OCI-LY7 (cell line): Measurements from ENCODE around the gene NPR1. TPM values are rescaled to one million over a fixed set of nuclear protein-coding genes. Genes with fewer than 3 reads are reported as not detected.

ENCODE experiments used
- BruUV-seq: library from RNA; stranded (reverse); fragments of 400-500 nt; replicated peaks from 2 replicates; lab custom pipeline; 2021; lab: Mats Ljungman, UMichigan
- CTCF ChIA-PET: fragments of 300-600 bp; sonication (Branson Sonifier 250); formaldehyde crosslinking; loops from one replicate; lab custom pipeline; 2022; ENCODE audit warnings: antibody characterized with exemption; ENCODE audit not compliant: unreplicated experiment; lab: Charles Lee
- POLR2A ChIA-PET: fragments of 300-600 bp; sonication (Branson Sonifier 250); formaldehyde crosslinking; loops from one replicate; lab custom pipeline; 2022; ENCODE audit warnings: antibody characterized with exemption; lab: Charles Lee
- DNase-seq: peaks from one replicate; pipeline ENCODE4 v3.0.0-alpha.2; 2015; ENCODE audit warnings: low spot score
- H2AFZ ChIP-seq: fragments of 200-600 bp; sonication (generic), shearing (Covaris generic); 2 replicates; pipeline ENCODE4 v1.6.1; 2014; ENCODE audit warnings: mild to moderate bottlenecking, antibody characterized with exemption, low read length, moderate library complexity
- H3K27ac ChIP-seq: fragments of 200-600 bp; sonication (generic); 2 replicates; pipeline ENCODE4 v1.5.1; 2014; ENCODE audit warnings: mixed run types, low read depth, mild to moderate bottlenecking, moderate library complexity, low read length, inconsistent platforms; ENCODE audit not compliant: poor library complexity, severe bottlenecking
- H3K36me3 ChIP-seq: fragments of 200-600 bp; sonication (generic); 2 replicates; pipeline ENCODE4 v1.6.1; 2014; ENCODE audit warnings: mild to moderate bottlenecking, antibody characterized with exemption, low read length, moderate library complexity, mixed read lengths; ENCODE audit not compliant: insufficient read depth
- H3K4me1 ChIP-seq: fragments of 200-600 bp; sonication (generic); 2 replicates; pipeline ENCODE4 v1.5.1; 2014; ENCODE audit warnings: mild to moderate bottlenecking, low read length; ENCODE audit not compliant: insufficient read depth, poor library complexity, severe bottlenecking
- H3K4me2 ChIP-seq: fragments of 200-600 bp; sonication (generic); 2 replicates; pipeline ENCODE4 v1.6.1; 2014; ENCODE audit warnings: mild to moderate bottlenecking, low read length
- H3K4me3 ChIP-seq: fragments of 200-600 bp; sonication (generic); 2 replicates; pipeline ENCODE4 v1.5.1; 2014; ENCODE audit warnings: mild to moderate bottlenecking, low read depth, low read length; ENCODE audit not compliant: poor library complexity, severe bottlenecking
- H3K79me2 ChIP-seq: fragments of 200-600 bp; sonication (generic); 2 replicates; pipeline ENCODE4 v1.6.1; 2016; ENCODE audit warnings: low read depth, mild to moderate bottlenecking, low read length, moderate library complexity, mixed read lengths; ENCODE audit not compliant: insufficient read depth
- H3K9me2 ChIP-seq: fragments of 200-600 bp; sonication (generic); 2 replicates; pipeline ENCODE4 v1.6.1; 2016; ENCODE audit warnings: mild to moderate bottlenecking, low read length, mixed read lengths; ENCODE audit not compliant: insufficient read depth
- H3K9me3 ChIP-seq: fragments of 200-600 bp; sonication (generic); 2 replicates; pipeline ENCODE4 v1.6.1; 2014; ENCODE audit warnings: mild to moderate bottlenecking, mixed run types, low read length, mixed read lengths
- H4K20me1 ChIP-seq: fragments of 200-600 bp; sonication (generic); 2 replicates; pipeline ENCODE4 v1.6.1; 2014; ENCODE audit warnings: mild to moderate bottlenecking, antibody characterized with exemption, low read length, moderate library complexity, mixed read lengths; ENCODE audit not compliant: insufficient read depth
- CTCF ChIP-seq: fragments of 200-600 bp; sonication (generic); conservative IDR thresholded peaks from 2 replicates; pipeline ENCODE4 v1.5.1; 2014; ENCODE audit warnings: mild to moderate bottlenecking, antibody characterized with exemption, low read length, moderate library complexity, mixed read lengths
- EZH2phosphoT487 ChIP-seq: fragments of 200-600 bp; sonication (generic); IDR thresholded peaks from 2 replicates; pipeline ENCODE4 v1.6.1; 2018; ENCODE audit warnings: low read depth, borderline replicate concordance, mild to moderate bottlenecking, mixed run types, antibody characterized with exemption, low read length, moderate library complexity, mixed read lengths
- intact Hi-C: fragments of 100-400 bp; cut with micrococcal nuclease; formaldehyde crosslinking; loops from one replicate; pipeline ENCODE4 v1.10.0; 2022; ENCODE audit not compliant: unreplicated experiment
- total RNA-seq, 2 experiments: library from RNA; depleted of rRNA in 1 of 2; stranded (reverse); fragments of >200 nt in 1 of 2; shearing (Covaris generic) in 1 of 2; gene quantifications; 2 replicates each; pipeline ENCODE4 v1.2.3, GENCODE V29; 2014 to 2022

The NPR1 gene
- total RNA-seq, 2 experiments from 2014 or later, result not detected

GRCh38 chr1:153688736-153689328 lies 10.3 kb downstream of the NPR1 start:
- no peak overlapping the region for H2AFZ ChIP-seq
- intact Hi-C loops, result no loop called here
- peaks cover 17% of the 10 kb centered on the region for H3K4me1 ChIP-seq
- POLR2A ChIA-PET, result interaction anchor here (0.5 kb wide), 1 partner anchor 114 kb away, joined by 3 read pairs; no protein-coding TSS in a partner anchor
- DNase-seq, result no peak
- H3K9me3 ChIP-seq, result no peaks in the 10 kb centered on the region
- no peaks in the 10 kb centered on the region for H3K79me2 ChIP-seq
- no peak overlapping the region for H3K27ac ChIP-seq
- H3K4me3 ChIP-seq, result no peak overlapping the region
- no peak overlapping the region for H3K4me2 ChIP-seq
- H4K20me1 ChIP-seq, result no peaks in the 10 kb centered on the region
- CTCF ChIA-PET, result interaction anchor here (0.6 to 0.8 kb wide), 3 partner anchors 17 to 74 kb away, joined by 3 read pairs; no protein-coding TSS in a partner anchor
- H3K9me2 ChIP-seq, result no peaks in the 10 kb centered on the region
- H3K36me3 ChIP-seq, result no peaks in the 10 kb centered on the region
- BruUV-seq, result no TSS peak
- TF ChIP-seq CTCF, result no peak
- TF ChIP-seq EZH2phosphoT487, result no peak

GRCh38 chr1:153693466-153693865 lies 15.0 kb downstream of the NPR1 start:
- H3K9me3 ChIP-seq, result no peaks in the 10 kb centered on the region
- DNase-seq, result no peak
- no peak overlapping the region for H3K4me3 ChIP-seq
- BruUV-seq, result no TSS peak
- no peaks in the 10 kb centered on the region for H4K20me1 ChIP-seq
- H3K4me2 ChIP-seq, result no peak overlapping the region
- H3K4me1 ChIP-seq, result peaks cover 15% of the 10 kb centered on the region
- H3K27ac ChIP-seq, result no peak overlapping the region
- no peaks in the 10 kb centered on the region for H3K36me3 ChIP-seq
- H3K9me2 ChIP-seq, result no peaks in the 10 kb centered on the region
- POLR2A ChIA-PET, result no interaction called here
- H2AFZ ChIP-seq, result no peak overlapping the region
- H3K79me2 ChIP-seq, result no peaks in the 10 kb centered on the region
- CTCF ChIA-PET, result no interaction called here
- TF ChIP-seq EZH2phosphoT487 (no peak), CTCF (no peak)
- intact Hi-C loops, result no loop called here

GRCh38 chr1:153696741-153697140 lies 18.3 kb downstream of the NPR1 start:
- Histone ChIP-seq H3K79me2 (no peaks in the 10 kb centered on the region), H2AFZ (no peak overlapping the region), H3K9me3 (no peaks in the 10 kb centered on the region), H3K4me1 (peaks cover 3% of the 10 kb centered on the region), H4K20me1 (no peaks in the 10 kb centered on the region), H3K4me3 (no peak overlapping the region), H3K9me2 (no peaks in the 10 kb centered on the region), H3K27ac (no peak overlapping the region), H3K36me3 (no peaks in the 10 kb centered on the region), H3K4me2 (no peak overlapping the region)
- intact Hi-C loops, result no loop called here
- no TSS peak for BruUV-seq
- no peak for DNase-seq
- CTCF ChIA-PET, result no interaction called here
- TF ChIP-seq CTCF (no peak), EZH2phosphoT487 (no peak)
- POLR2A ChIA-PET, result no interaction called here
